ENCODE measurements around the gene RELB. TPM values are rescaled to one million over a fixed set of nuclear protein-coding genes. Genes with fewer than 3 reads are reported as not detected.

RELB gene
- total RNA-seq, 3 donors from 2014 or later: 20.9 to 30.3 (median 21.1) TPM

DNA sequence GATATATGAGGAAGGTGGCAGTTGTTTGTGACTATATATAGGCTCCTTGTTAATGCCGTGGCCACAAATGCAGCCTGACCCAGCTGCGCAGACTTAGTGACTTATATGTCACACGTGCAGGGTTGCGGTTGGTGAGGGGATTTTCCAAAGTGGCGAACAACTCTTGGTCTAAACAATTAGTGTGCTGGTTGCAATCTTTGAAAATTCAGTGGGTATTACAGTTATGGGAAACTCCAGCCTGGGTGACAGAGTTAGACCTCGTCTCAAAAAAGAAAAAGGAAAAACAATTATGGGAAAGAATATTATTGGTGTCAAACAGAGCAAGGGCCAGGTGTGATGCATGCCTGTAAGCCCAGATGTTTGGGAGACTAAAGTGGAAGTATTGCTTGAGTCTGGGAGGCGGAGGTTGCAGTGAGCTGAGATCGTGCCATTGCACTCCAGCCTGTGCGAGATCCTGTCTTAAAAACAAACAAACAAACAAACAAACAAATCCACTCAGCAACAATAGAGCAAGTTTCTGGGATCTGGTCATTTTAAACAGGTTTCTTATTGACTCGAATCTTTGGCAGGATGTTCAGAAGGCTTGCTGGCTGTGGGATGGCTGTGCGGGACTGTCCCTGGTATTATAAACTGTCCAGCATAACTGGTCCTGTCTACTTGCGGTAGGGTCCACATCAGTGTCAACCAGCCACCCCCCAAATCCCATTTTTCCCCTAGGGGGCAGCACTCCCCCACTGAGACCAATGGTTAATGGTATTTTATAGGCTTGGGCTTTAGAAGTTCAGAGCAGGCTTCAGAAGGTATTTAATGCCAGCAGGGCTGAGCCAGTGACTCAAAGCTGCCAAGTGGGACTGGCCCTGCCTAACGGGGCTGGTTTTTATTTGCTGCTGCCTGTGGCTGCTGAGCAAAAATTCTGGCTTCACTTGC is 15.4 kb downstream of the RELB start:
- Histone ChIP-seq H3K36me3 (ENCODE audit: low read depth) (no peaks in the 10 kb centered on the region), H3K4me1 (ENCODE audit: low read depth) (no peaks in the 10 kb centered on the region), H3K4me3 (no peak overlapping the region), H3K9me3 (no peaks in the 10 kb centered on the region)
- intact Hi-C loops (cut with DNase I, micrococcal nuclease): no loop called here
- DNase-seq: peak in 2 of 3 donors; percentile 71 to 80
- TF ChIP-seq, protein P1, sequence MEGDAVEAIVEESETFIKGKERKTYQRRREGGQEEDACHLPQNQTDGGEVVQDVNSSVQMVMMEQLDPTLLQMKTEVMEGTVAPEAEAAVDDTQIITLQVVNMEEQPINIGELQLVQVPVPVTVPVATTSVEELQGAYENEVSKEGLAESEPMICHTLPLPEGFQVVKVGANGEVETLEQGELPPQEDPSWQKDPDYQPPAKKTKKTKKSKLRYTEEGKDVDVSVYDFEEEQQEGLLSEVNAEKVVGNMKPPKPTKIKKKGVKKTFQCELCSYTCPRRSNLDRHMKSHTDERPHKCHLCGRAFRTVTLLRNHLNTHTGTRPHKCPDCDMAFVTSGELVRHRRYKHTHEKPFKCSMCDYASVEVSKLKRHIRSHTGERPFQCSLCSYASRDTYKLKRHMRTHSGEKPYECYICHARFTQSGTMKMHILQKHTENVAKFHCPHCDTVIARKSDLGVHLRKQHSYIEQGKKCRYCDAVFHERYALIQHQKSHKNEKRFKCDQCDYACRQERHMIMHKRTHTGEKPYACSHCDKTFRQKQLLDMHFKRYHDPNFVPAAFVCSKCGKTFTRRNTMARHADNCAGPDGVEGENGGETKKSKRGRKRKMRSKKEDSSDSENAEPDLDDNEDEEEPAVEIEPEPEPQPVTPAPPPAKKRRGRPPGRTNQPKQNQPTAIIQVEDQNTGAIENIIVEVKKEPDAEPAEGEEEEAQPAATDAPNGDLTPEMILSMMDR (IDR thresholded peaks at IDR 0.05): peak; percentile 38
- peak; percentile 86 for ATAC-seq

DNA sequence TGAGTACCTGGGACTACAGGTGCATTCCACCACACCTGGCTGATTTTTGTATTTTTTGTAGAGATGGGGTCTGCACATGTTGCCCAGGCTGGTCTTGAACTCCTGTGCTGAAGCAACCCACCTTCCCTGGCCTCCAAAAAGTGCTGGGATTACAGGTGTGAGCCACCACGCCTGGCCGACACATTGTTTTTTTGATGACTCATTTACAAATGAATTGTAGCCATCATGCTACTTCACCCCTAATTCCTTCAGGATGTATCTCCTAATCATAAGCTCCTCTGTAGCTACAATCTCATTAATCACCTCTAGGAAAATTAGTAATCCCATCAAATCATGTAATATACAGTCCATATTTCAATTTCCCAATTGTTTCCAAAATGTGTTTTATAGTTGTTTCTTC is 17.9 kb downstream of the RELB start:
- DNase-seq: no peak
- H3K4me1 ChIP-seq (ENCODE audit: low read depth): no peaks in the 10 kb centered on the region
- H3K9me3 ChIP-seq: no peaks in the 10 kb centered on the region
- TF ChIP-seq, protein P1 (IDR thresholded peaks at IDR 0.05): no peak
- H3K36me3 ChIP-seq (ENCODE audit: low read depth): no peaks in the 10 kb centered on the region
- no peak for ATAC-seq
- H3K4me3 ChIP-seq: no peak overlapping the region
- intact Hi-C loops (cut with DNase I, micrococcal nuclease): no loop called here

DNA sequence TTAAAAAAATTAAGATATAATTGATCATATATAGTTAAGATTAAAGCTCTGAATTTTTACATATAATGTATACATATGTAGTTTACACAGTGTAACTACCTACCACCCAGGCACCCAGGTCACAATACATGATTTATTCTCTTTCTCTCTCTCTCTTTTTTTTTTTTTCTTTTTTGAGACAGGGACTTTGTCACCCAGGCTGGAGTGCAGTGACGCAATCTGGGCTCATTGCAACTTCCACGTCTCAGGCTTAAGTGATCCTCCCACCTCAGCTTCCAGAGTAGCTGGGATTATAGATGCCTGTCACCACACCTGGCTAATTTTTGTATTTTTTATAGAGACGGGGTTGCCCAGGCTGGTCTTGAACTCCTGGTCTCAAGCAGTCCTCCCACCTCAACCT is 18.8 kb downstream of the RELB start:
- Histone ChIP-seq H3K4me3 (no peak overlapping the region), H3K4me1 (ENCODE audit: low read depth) (no peaks in the 10 kb centered on the region), H3K36me3 (ENCODE audit: low read depth) (no peaks in the 10 kb centered on the region), H3K9me3 (no peaks in the 10 kb centered on the region)
- TF ChIP-seq, protein P1 (IDR thresholded peaks at IDR 0.05): no peak
- no peak for DNase-seq
- ATAC-seq: no peak
- intact Hi-C loops (cut with DNase I, micrococcal nuclease): no loop called here

DNA sequence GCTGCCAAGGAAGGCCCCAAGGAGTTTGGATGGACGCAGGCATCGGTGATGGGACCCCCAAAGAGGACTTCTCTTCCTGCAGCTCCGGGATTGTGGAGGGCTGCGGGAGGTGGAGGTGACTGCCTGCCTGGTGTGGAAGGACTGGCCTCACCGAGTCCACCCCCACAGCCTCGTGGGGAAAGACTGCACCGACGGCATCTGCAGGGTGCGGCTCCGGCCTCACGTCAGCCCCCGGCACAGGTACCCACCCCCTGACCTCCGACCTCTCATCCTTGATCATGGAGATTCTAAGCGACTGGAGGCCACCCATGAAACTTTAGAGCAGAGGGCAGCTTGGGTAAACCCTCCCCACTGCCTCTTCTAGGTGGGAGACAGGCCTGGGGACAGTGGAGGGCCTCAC is 20.7 kb downstream of the RELB start:
- no peak for DNase-seq
- Histone ChIP-seq H3K9me3 (no peaks in the 10 kb centered on the region), H3K4me1 (ENCODE audit: low read depth) (no peaks in the 10 kb centered on the region), H3K4me3 (no peak overlapping the region), H3K36me3 (ENCODE audit: low read depth) (no peaks in the 10 kb centered on the region)
- TF ChIP-seq, protein P1 (IDR thresholded peaks at IDR 0.05): no peak
- no peak for ATAC-seq
- intact Hi-C loops (cut with DNase I, micrococcal nuclease): no loop called here

DNA sequence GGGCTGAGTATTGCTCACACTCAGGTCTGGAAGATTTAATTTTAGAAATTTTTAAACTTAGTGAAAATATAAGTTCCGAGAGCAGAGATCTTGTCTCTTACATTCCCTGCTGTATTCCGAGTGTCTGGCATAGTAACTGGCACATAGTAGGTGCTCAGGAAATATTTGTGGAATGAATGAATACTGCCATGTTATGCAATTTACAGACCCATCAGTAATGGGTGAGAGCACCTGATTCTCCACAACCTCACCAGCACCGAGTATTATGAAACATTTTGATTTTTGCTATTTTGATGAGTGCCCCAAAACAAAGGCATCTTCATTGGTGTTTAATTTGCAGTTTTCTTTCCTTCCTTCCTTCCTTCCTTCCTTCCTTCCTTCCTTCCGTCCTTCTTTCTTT is 21.8 kb downstream of the RELB start:
- H3K9me3 ChIP-seq: no peaks in the 10 kb centered on the region
- ATAC-seq (no peak), DNase-seq (no peak)
- H3K36me3 ChIP-seq (ENCODE audit: low read depth): no peaks in the 10 kb centered on the region
- TF ChIP-seq, protein P1 (IDR thresholded peaks at IDR 0.05): no peak
- H3K4me1 ChIP-seq (ENCODE audit: low read depth): no peaks in the 10 kb centered on the region
- intact Hi-C loops (cut with DNase I, micrococcal nuclease): no loop called here
- H3K4me3 ChIP-seq: no peak overlapping the region

Measured in mucosa of descending colon (tissue), 3 donors.